GM19025 (cell line): ENCODE results near the gene ZNF438.
A peak's percentile ranks its signal among the peaks of the same experiment; 100 is the strongest.
"Not testable (repeated sequence)": the region's sequence is repeated elsewhere in the genome, so short reads cannot be mapped to it uniquely, and the experiment has no call there.

Experiments used
- ATAC-seq: cut with Tn5 transposase; IDR thresholded peaks from one replicate; pipeline ENCODE4 v1.9.1; 2021; ENCODE audit warnings: mild to moderate bottlenecking, low read depth, moderate library complexity; ENCODE audit not compliant: unreplicated experiment

ZNF438 gene, protein sequence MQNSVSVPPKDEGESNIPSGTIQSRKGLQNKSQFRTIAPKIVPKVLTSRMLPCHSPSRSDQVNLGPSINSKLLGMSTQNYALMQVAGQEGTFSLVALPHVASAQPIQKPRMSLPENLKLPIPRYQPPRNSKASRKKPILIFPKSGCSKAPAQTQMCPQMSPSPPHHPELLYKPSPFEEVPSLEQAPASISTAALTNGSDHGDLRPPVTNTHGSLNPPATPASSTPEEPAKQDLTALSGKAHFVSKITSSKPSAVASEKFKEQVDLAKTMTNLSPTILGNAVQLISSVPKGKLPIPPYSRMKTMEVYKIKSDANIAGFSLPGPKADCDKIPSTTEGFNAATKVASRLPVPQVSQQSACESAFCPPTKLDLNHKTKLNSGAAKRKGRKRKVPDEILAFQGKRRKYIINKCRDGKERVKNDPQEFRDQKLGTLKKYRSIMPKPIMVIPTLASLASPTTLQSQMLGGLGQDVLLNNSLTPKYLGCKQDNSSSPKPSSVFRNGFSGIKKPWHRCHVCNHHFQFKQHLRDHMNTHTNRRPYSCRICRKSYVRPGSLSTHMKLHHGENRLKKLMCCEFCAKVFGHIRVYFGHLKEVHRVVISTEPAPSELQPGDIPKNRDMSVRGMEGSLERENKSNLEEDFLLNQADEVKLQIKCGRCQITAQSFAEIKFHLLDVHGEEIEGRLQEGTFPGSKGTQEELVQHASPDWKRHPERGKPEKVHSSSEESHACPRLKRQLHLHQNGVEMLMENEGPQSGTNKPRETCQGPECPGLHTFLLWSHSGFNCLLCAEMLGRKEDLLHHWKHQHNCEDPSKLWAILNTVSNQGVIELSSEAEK

DNA sequence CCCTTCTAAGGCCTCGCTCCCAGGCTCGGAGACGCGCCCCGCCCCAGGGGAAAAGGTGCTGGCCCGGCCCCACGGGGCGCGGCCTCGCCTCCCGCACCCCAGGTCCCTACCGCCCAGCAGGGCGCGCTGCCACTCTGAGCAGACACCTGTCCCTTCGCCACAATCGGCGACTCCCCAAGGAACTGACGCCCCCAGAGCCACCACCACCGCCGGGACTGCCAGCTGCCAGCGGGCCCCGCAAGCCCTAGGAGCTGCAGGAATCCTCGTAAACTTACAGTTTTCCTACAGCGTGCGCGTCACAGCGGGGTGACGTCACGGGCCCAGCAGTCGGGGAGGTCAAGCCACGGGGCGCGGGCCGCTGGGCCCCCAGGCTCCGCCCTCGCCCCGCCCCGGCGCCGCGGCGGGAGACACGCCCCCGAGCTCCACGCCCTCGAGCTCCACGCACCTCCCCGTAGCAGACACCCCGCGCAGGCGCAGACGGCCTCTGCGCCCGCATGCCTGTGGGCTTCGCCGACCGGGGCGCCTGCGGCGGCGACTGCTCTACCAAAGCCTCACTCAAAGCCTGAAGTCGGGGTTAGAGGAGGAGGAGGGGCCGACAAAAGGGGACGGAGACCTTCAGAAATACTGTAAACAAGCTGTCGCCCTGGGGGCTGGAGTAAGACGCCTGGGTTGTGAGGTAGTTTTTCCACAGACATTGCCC is at the start of gene ZNF438:
TSS of gene ZNF438 (minus strand) at position 308 of the 700 bp plus-strand sequence. CDS start 154,831 bp downstream, outside the sequence.
- peak; percentile 78 for ATAC-seq

DNA sequence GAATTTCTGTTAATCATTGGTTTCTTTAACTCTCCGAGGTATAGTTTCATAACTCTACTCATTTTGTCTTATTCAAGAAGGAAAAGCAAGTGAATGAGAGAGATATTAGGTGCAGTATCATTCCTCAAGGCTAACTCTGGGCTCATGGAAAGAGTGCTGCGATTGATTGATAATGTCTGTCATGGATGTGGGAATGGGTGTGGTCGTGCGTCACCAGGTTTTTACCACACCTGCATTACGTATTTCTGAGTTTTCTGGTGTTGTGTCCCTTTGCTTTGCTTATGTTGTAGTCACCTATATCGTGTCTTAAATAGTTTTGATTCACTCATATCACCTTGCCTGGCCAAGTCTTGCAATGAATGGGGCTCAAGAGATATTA is 44.9 kb upstream of the ZNF438 start:
- ATAC-seq = no peak

DNA sequence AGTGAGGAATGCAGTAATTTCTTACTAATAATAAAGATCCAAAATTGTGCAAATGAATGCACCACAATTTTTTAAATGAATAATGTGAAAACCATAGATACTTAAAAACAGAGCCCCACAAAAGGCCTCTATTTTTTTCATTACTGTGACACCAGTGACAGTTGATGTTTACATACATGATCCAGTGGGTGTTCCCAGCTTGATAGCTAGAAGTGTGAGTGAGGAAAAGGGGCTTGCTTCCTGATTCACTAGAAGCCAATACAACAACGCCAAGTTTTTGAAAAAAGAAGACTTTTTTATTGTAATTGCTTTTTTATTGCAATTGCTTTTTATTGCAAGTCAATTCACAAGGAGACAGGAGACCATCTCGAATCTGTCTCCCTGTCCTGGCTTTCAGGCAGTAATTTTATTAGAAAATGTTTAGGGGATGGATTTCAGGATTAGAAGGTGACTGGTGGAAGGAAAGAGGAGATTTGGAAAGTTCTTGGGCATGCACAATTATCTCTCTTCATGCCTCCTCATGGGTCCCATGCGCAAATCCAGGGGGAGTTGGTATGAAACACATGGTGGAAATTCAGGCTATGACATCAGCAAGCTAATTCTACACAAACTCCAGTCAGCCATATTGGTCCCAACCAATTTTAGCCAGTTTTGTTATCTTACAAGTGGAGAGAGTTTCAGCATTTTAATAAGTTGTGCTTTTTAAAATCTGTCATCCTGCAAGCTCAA is 44.4 kb upstream of the ZNF438 start:
- no peak for ATAC-seq

DNA sequence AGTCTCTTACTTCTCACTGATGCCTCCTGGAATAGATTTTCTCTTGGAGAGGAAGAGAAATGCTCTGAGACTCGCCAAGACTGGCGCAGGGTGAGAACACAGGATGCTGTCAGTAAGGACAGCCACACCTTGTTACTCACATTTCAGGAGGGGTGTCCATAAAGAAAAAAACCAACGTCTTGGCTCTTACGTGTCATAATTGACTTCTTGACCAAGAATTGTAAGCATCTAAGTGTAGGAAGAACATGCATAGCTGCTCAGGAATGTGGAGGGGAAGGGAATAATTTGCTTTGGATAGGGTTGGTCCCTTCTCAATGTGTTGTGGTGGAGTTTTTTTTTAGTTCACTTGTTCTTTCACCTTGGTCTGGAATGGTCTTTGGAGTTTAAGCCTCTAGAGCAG is 43.8 kb upstream of the ZNF438 start:
- ATAC-seq = no peak

DNA sequence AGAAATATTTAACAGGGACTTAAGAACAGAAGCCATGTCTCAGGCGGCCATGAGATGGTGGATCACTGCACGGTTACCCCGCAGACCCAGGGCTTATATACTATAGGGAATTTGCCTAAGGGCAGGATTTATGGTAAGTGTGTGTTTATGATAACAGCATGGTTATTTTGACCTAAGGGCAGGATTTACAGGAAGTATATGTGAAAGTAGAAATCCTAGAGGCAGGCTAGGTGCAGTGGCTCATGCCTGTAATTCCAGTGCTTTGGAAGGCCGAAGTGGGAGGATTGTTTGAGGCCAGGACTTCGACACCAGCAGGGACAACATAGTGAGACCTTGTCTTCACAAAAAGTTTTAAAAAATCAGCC is 43.0 kb upstream of the ZNF438 start:
- ATAC-seq = no peak

DNA sequence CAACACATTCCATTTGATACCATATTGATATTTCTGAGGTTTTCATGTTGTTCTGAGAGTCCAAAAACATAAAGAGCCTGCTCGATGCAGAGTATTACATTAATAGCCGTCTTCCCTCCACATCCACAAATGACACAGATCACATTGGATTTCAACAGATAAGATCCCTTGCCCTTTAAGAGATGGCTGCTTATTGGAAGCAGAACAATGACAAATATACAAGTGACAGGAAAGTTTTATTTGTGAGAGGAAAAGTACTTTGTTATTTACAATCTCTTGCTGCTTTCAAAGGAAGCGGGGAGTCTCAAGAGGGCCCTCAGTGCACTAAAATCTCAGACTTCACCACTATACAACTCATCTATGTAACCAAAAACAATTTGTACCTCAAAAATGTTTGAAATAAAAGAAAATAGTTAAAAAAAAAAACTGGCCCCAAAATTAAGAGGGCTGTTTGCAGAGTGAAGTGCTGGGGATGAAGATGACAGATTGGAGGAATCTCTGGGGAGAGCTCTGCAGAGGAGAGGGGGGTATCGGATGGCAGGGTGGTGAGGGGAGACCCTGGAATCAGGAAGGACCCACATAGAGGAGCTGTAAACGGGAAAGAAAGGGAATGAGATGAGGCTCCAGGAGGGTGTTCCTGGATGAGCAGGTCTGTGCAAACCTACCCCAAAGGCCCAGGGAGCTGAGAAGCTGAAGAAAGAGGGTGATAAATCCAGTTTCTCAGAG is 42.5 kb upstream of the ZNF438 start:
- ATAC-seq = no peak

DNA sequence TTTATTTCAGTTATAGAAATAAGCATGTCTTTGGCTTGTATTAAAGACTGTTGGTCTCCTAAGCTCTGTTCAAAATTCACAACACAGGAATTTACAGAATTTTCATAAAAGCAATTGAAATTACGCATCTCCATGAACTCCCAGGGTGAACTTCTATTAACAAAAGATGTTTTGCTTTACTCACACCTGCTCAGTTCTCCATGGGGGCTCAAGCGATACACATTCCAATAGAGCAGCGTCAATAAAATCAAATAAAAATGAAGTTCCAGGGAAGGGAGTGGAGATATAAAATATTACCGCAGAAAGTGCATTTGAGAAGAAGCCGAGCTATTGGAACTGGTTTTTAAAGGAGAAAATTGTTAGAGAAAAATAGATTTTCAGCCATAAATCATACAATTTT is 41.5 kb upstream of the ZNF438 start:
- ATAC-seq = no peak

DNA sequence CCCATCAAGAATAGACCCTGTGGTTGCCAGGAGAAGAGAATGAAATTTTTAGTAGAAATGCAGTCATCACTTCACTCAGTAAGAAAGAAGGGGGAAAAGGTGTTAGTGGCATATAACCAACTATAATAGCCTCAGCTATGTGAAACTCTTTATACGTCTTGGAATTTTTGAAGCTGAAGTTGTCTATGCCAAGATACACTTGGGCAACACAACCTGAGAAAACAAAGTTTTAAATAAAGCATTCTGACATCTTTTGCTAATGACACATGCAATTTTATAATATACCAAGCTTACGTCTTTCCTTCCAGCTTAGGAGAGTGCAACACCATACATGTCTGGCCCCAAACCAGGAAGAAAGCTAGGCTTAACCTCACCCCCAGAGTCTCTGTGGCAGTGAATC is 40.8 kb upstream of the ZNF438 start:
- ATAC-seq = no peak

DNA sequence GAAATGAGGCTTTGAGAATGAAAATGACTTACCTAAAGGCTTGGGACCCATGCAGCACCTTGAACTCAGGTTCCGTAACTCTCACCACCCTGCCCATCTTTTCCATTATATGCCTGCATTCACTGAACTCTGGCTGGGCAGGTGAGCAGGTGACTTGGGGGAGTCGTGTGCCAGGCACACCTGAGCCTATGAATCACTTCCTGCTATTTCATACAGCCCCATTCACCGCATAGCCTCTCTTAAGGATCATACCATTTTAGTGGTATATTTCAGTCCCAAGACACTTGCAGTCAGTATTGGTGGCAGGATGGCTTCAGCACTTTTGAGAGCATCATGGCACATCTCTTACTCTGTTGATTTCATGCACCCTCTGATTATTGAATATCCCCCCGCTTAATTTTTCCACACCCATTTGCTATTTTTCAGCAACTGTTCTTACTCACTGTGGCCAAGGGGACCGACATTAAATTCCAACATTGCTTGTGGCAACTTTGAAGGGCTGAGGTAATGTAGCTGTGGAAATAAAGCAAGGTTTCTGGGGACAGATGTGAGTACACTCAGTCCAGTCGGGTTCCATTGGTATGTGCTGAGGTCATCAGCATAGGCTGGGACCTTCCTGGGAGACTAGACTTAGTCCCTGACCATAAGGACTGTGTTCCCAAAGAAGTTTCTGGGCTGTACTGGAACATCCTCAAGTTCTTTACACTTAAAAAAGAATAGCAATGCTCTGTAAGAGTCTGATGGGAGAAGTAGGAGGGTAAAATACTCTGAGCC is 39.8 kb upstream of the ZNF438 start:
- no peak for ATAC-seq

DNA sequence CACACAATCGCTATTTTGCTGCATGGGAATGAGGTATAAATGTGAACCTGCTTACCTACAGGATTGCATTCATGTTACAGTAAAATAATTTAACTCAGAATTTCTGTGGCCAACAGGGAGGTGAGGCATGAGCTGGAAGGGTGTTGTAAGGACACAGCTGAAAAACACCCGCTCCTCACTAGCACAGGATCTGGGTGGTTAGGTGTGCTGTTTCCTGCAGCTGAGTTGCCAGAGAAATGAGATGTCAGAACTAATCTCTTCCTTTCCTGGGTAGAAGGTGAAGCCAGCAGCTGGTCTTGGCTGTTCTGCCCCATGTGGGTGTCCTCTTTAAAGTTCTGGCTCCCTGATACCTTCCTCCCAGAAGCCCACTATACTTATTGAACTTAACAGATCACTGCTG is 39.0 kb upstream of the ZNF438 start:
- no peak for ATAC-seq

DNA sequence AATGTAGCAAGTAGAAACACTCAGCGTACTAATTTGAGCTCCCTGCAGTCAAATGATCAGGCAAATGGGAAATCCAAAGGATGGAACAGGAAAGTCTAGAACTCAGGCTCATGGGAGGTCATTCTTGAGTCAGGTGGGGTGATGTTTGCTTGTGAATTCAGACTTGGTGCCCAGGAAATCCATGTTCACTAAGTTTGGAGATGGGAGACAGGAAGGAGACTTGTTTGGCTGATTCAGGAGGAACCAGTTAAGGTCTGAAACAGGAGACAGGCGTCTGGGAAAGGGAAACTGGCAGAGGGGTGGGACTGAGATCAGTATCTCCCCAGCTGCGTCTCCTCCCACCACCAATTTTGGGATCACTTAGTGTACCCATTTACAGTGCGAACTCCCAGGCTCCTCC is 38.4 kb upstream of the ZNF438 start:
- no peak for ATAC-seq

DNA sequence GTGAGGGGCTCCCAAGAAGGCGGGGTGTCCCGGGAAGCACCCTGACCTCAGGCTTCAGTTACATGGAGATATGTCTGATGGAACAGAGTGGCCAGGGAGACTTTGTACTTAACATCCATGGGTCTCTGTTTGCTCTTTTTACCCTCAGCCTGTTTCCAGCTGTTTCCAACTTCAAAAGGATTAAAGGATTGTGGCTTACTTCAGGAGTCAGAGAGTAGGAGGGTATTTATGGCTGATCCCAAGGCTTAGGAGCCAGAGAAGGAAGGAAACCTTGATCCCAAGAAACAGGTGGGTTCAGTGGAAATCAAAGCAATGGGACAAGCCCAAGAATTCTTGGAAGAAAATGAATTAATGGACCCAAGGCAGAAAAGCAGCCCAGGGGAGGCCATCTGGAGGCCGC is 37.7 kb upstream of the ZNF438 start:
- ATAC-seq = no peak

DNA sequence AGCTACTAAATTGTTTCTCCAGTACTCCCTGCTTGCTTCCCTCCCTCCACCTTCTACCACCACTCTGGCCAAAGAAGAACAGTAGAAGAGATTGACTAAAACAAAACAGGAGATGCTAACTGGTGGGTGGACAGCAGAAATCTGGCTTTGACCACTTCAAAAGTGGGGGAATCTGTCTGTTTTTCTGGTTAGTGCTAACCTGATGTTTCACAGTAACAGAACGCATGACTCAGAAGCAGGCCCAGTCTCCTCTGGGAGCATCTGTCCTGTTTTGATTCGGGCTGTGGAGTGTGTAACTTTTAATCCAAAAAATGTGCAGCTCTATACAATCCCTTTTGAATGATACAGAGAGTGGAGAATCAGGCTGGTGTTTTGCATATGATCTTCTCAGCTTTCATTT is 32.7 kb upstream of the ZNF438 start:
- ATAC-seq = no peak

DNA sequence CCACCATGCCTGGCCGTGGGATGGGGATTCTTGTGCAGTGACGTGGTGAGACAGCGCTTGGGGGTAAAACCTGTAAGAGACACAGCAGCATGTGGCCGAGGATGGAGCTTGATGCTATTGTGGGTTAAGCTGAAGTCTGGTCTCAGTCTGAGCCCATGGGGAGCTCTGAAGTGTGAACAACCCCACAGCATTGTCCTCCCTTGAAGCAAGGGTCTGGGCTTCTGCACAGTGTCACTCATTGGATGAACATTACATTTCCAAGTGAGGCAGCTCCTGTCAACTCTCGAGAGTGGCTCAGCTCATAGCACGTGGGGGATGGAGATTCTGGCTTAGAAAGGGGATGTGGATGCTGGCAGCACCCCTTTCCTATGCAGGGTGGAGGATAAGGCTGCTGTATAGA is 32.2 kb upstream of the ZNF438 start:
- ATAC-seq = no peak

DNA sequence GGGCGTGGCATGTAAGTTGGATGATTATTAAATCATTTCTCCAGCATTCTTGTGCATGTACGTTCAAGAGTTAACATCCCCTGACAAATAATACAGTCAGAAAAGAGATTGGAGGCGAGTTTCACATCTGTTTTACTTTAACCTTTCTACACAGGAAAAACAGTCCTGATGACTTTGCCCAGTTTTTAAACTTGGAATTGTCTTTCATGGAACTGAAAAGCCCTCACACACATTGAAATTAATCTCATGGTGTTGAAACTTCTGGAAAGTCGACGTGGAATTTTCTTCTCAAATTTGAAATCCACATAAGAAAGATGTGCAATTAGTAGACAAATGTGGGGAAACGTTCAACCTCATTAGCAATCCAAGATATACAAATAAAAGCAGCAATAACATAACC is 31.2 kb upstream of the ZNF438 start:
- no peak for ATAC-seq

DNA sequence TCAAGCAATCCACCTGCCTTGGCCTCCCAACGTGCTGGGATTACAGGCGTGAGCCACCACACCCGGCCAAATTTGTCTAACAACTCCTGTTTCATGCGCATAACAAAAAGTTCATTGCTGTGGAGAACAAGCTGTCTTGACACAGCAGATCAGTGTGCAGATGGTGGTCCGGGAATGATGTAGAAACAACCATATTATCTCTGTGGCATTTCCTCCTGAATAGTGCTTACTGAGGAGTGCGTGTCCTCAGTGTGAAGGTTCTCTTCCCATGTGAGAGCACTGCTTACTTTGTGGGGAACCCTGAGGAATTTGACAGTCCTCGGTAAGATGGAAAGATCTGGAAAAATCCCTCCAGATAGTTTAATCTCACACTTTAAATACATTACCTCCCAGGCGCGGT is 30.3 kb upstream of the ZNF438 start:
- no peak for ATAC-seq

DNA sequence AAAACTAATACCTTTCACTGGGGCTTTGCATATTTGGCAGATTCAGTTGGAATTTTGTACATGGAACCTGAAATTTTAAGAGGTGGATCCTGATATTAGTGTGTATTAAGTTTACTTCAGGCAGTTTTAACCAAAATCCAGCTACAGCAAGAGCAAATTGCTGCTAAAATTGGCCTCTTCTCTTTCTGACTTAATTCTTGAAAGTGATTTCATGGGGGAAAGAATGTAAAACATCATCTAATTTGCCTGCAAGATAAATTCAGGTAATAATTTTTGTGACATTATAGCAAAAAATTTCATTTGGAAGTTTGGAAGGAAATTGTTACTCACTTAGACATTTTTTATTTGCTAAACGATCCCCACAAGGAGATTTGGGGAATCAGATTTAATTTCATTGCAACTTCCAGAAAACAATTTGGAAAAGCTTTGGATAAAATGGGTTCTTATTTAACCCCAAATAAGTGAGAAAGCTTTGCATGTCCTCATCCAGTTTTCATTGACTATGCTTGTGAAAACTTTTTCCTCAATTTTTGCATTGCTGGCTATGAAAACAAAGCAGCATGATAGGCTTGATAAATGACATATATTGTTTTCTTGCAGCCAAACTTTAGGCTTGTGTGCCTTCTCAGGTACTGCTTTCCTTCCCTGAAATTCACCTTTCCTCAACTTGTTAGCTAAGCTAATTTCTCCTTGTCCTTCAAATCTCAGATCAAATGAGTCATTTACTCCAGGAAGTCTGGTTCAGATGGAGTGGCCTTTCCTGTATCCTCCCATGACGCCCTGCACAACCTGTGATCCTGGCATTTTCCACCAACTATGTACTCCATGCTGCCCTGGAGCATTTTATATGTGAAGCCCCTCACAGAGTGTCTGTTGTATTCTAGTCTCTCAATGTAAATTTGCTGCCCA is 27.4 kb upstream of the ZNF438 start:
- no peak for ATAC-seq

DNA sequence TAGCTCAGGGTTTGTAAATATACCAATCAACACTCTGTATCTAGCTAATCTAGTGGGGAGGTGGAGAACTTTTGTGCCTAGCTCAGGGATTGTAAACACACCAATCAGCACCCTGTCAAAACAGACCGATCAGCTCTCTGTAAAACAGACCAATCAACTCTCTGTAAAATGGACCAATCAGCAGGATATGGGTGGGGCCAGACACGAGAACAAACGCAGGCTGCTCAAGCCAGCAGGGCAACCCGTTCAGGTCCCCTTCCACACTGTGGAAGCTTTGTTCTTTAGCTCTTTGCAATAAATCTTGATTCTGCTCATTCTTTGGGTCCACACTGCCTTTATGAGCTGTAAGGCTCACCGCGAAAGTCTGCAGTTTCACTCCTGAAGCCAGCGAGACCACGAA is 25.0 kb upstream of the ZNF438 start:
- ATAC-seq = not testable (repeated sequence)
